ENCODE results near the gene CREBZF. TPM values are rescaled to one million over a fixed set of nuclear protein-coding genes. Genes with fewer than 3 reads are reported as not detected.
"Not testable (repeated sequence)": the region's sequence is repeated elsewhere in the genome, so short reads cannot be mapped to it uniquely, and the experiment has no call there.

The CREBZF gene
- total and polyA plus RNA-seq, 12 donors, result 9.9 to 20.6 (median 13.0) TPM

DNA sequence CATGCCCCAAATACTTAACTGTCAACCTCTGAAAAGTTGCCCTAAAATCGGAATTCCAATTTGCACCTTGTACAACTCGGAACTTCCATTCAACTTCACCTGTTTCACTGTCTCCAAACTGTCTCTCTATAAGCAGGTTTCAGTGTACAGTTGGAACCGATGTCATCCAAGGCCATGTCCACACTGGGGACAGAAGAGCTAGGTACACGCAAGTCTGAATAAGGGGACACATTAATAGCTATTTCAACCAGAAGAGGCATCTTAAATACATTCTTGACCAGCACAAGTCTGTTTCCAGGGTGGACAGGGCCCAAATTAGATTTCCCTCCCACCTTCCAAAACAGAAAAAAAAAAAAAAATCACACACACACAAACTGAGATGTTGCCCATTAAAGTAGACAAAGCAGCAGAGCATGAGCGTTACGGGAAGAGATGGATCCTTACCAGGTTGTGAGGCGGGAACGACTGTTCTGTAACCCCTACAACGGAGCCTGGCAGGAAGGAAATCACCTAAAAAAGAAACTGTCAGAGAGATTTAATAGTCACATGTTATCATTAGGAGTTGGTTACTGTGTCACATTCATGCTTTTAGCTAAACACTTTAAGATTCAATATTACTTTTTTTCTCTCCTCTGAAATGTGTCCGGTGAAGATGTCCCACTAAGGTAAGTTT, 1.7 kb downstream of the CREBZF start:
- no peak for TF ChIP-seq CTCF (IDR thresholded peaks at IDR 0.05)
- H3K27ac ChIP-seq, result peak overlapping the region in 9 of 10 donors; percentile 51 to 100 (median 98)
- H3K4me3 ChIP-seq, result peak overlapping the region; percentile 64 to 98 (median 88)
- 2% methylated on average over 10 of the region's 10 CpGs for WGBS, 2 donors
- intact Hi-C loops (cut with DNase I), result loop anchor here in 2 of 10 donors (2.0 to 5.0 kb wide), 2 partner anchors 14 to 36 kb away; partner anchors contain the start of genes DLG2 (in 1 of the 2) and TMEM126B (in 1 of the 2)
- H3K9me3 ChIP-seq, result no peaks in the 10 kb centered on the region
- no peaks in the 10 kb centered on the region for H3K27me3 ChIP-seq
- H3K36me3 ChIP-seq, result peaks cover 0 to 49% (median 14%) of the 10 kb centered on the region in 9 donors
- ATAC-seq (no peak), DNase-seq (no peak)
- H3K4me1 ChIP-seq, result peaks cover 4 to 61% (median 54%) of the 10 kb centered on the region in 9 donors

- Histone ChIP-seq H3K4me3 (peak overlapping the region in 9 of 10 donors; percentile 64 to 98 (median 91)), H3K27me3 (no peaks in the 10 kb centered on the region), H3K27ac (peak overlapping the region in 3 of 10 donors; percentile 7 to 99 (median 98)), H3K4me1 (peaks cover 4 to 71% (median 59%) of the 10 kb centered on the region in 9 donors), H3K9me3 (no peaks in the 10 kb centered on the region), H3K36me3 (peaks cover 0 to 60% (median 16%) of the 10 kb centered on the region in 9 donors)
- ATAC-seq (no peak), DNase-seq (no peak)
- no peak for TF ChIP-seq CTCF (IDR thresholded peaks at IDR 0.05)
- intact Hi-C loops (cut with DNase I), result loop anchor here in 2 of 10 donors (2.0 to 5.0 kb wide), 2 partner anchors 13 to 35 kb away; partner anchors contain the start of genes DLG2 (in 1 of the 2) and TMEM126B (in 1 of the 2)
- 6 to 10% methylated on average over 4 of the region's 4 CpGs for WGBS, 2 donors
These were observed 2.8 kb downstream of the CREBZF start for GRCh38 chr11:85661972-85662664.

DNA sequence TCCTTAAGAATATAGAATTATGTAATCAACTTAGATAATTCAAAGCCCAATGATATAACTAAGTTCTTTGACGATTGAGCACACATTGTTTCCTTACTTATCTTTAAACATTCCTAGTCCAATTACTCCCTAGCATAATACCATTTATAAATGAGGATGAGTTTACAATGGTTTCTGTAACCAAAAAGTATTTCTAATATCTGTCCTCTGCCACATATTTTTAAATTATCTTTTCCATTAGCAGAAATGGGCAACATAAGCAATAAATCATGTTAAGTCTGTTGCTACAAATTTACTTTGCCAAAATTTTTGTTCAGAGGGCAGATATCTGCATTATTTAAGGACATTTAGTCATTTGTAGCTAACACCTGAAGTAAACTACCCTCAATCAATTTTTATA, 6.7 kb downstream of the CREBZF start:
- peaks cover 4 to 62% (median 56%) of the 10 kb centered on the region in 9 donors for H3K4me1 ChIP-seq
- intact Hi-C loops (cut with DNase I), result no loop called here
- TF ChIP-seq CTCF (IDR thresholded peaks at IDR 0.05), result no peak
- peaks cover 0 to 100% (median 29%) of the 10 kb centered on the region in 9 donors for H3K36me3 ChIP-seq
- H3K27ac ChIP-seq, result no peak overlapping the region
- no peak overlapping the region for H3K4me3 ChIP-seq
- H3K27me3 ChIP-seq, result no peaks in the 10 kb centered on the region
- H3K9me3 ChIP-seq, result no peaks in the 10 kb centered on the region
- DNase-seq, result no peak
- 11 to 18% methylated on average over 1 of the region's 1 CpG for WGBS, 2 donors
- no peak for ATAC-seq

DNA sequence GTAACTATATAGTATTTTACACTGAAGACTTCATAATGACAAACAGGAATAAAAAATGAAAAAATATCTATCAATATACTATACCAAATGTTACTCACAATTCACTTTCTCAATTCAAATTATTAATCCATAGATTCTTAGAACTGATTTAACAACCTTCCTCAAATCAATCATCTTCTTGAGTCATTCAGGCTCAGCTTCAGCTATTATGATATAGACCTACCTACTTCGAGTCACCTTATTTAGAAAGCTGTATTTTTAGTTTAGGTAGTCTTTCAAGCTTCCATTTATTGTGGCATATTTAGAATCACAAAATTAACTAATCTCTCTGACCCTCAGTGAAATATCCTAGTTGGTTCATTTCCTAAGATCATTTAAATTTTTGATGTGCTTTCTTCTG, 8.2 kb downstream of the CREBZF start:
- Histone ChIP-seq H3K9me3 (no peaks in the 10 kb centered on the region), H3K4me1 (peaks cover 0 to 54% (median 44%) of the 10 kb centered on the region in 9 donors), H3K4me3 (no peak overlapping the region), H3K27ac (no peak overlapping the region), H3K36me3 (peaks cover 0 to 100% (median 29%) of the 10 kb centered on the region in 9 donors), H3K27me3 (no peaks in the 10 kb centered on the region)
- DNase-seq (no peak), ATAC-seq (no peak)
- 90% methylated on average over 1 of the region's 1 CpG for WGBS, 2 donors
- TF ChIP-seq CTCF (IDR thresholded peaks at IDR 0.05), result no peak
- intact Hi-C loops (cut with DNase I), result no loop called here

- Histone ChIP-seq H3K4me1 (peaks cover 0 to 34% (median 22%) of the 10 kb centered on the region in 9 donors), H3K36me3 (peaks cover 0 to 91% (median 20%) of the 10 kb centered on the region in 9 donors)
- WGBS, 2 donors, result 95 to 100% methylated on average over 3 to 4 of the region's 4 CpGs
- intact Hi-C loops (cut with DNase I), result loop anchor here in 1 of 10 donors (5.0 kb wide), 1 partner anchor 1568 kb away; no protein-coding TSS in a partner anchor
- ATAC-seq, H3K9me3 ChIP-seq, DNase-seq, H3K4me3 ChIP-seq, H3K27me3 ChIP-seq, H3K27ac ChIP-seq: not testable (repeated sequence)
These were observed 10.6 kb downstream of the CREBZF start for GRCh38 chr11:85654343-85654742.

All from heart right ventricle (tissue), 16 donors.